HepG2 (cell line): ENCODE results near the gene ZNF207. TPM values are rescaled to one million over a fixed set of nuclear protein-coding genes. Genes with fewer than 3 reads are reported as not detected.

Experiments
- HINFP ChIP-seq: sonication (generic); formaldehyde crosslinking; IDR thresholded peaks from 2 replicates; pipeline ENCODE4 v1.4.0; 2020; ENCODE audit warnings: low read depth, mild to moderate bottlenecking, missing genetic modification reagents
- REPIN1 ChIP-seq: sonication (generic); formaldehyde crosslinking; IDR thresholded peaks from 2 replicates; pipeline ENCODE4 v1.8.0; 2022; ENCODE audit warnings: missing genetic modification reagents, low read depth, mild to moderate bottlenecking, borderline replicate concordance
- REST ChIP-seq, 2 experiments: IDR thresholded peaks; 2 replicates each; pipeline ENCODE4 v1.6.1; 2011 to 2012; ENCODE audit warnings: low read length in 2 of 2, borderline replicate concordance in 1 of 2, low read depth in 1 of 2, mild to moderate bottlenecking in 1 of 2, moderate library complexity in 1 of 2
- TRIM24 ChIP-seq: sonication (generic); formaldehyde crosslinking; IDR thresholded peaks from 2 replicates; pipeline ENCODE4 v1.8.0; 2022; ENCODE audit warnings: mild to moderate bottlenecking, missing genetic modification reagents
- ZFP37 ChIP-seq: sonication (generic); formaldehyde crosslinking; IDR thresholded peaks from 2 replicates; pipeline ENCODE4 v1.4.0; 2020; ENCODE audit warnings: missing genetic modification reagents, borderline replicate concordance
- ZNF281 ChIP-seq: sonication (generic); formaldehyde crosslinking; IDR thresholded peaks from 2 replicates; pipeline ENCODE4 v1.4.0; 2020; ENCODE audit warnings: missing genetic modification reagents, borderline replicate concordance
- ZNF407 ChIP-seq: sonication (generic); formaldehyde crosslinking; IDR thresholded peaks from one replicate; pipeline ENCODE4 v1.5.1; 2020; ENCODE audit warnings: mild to moderate bottlenecking, missing genetic modification reagents; ENCODE audit errors: not compliant biosample characterization
- polyA plus RNA-seq, 8 experiments: library from polyadenylated mRNA; depleted of rRNA in 3 of 8; stranded (reverse) in 7 of 8; unstranded in 1 of 8; fragments of >200 nt; fragmentation: Illumina TruSeq in 4 of 8; extraction: Trizol in 4 of 8; gene quantifications; 2 replicates each; pipeline versions ENCODE4 v1.2.1 to v1.2.3, GENCODE V29; 2011 to 2016; ENCODE audit warnings: low read depth in 4 of 8, missing spikeins in 1 of 8, mixed read lengths in 1 of 8; ENCODE audit not compliant: insufficient read depth in 1 of 8
- total RNA-seq, 5 experiments: library from RNA; depleted of rRNA; stranded (reverse); fragments of >200 nt; fragmentation: Illumina TruSeq; extraction: Trizol; gene quantifications; 2 replicates each; pipeline ENCODE4 v1.2.3, GENCODE V29; 2016; ENCODE audit warnings: low read depth in 1 of 5

ZNF207 gene
- total and polyA plus RNA-seq, 2 of the 13 experiments (the other 11 are each of a cell fraction or from before 2014, with no cell fraction given) = 150 to 164 TPM

- TF ChIP-seq REST (IDR thresholded peaks at IDR 0.05; ENCODE audit: borderline replicate concordance in 1 of 2, low read depth in 1 of 2, low read length in 2 of 2) = peak in 1 of 2 experiments; percentile 30; a peak in 1 of 4 replicates
- TF ChIP-seq HINFP = 0 out of 2 replicates have a peak, but pooled peaks have one; percentile 72
- no peak for TF ChIP-seq ZNF407
- TF ChIP-seq TRIM24 (CRISPR knock-in tag) = no peak
- peak; percentile 72; the same call in 1 of the 2 replicates for TF ChIP-seq ZNF281 (CRISPR knock-in tag)
- peak; percentile 33; the same call in 1 of the 2 replicates for TF ChIP-seq ZFP37
- peak; percentile 94 for TF ChIP-seq REPIN1 (CRISPR knock-in tag)
Measured at GRCh38 chr17:32341857-32342602, 7.9 kb upstream of the ZNF207 start, which contains the start of gene C17orf75 (continued).
